A549 treated with DMSO at 1 μM for 4 hours (cell line): ENCODE results near the gene SORCS1. TPM values are rescaled to one million over a fixed set of nuclear protein-coding genes. Genes with fewer than 3 reads are reported as not detected.

ENCODE experiments used
- total RNA-seq: library from RNA; stranded (reverse); fragments of 200-300 nt; extraction: Qiagen RNA extraction; gene quantifications from 5 replicates; pipeline ENCODE4 v1.2.3, GENCODE V29; 2022; ENCODE audit warnings: low read depth

SORCS1 gene
- not detected in 5 replicates for total RNA-seq

DNA sequence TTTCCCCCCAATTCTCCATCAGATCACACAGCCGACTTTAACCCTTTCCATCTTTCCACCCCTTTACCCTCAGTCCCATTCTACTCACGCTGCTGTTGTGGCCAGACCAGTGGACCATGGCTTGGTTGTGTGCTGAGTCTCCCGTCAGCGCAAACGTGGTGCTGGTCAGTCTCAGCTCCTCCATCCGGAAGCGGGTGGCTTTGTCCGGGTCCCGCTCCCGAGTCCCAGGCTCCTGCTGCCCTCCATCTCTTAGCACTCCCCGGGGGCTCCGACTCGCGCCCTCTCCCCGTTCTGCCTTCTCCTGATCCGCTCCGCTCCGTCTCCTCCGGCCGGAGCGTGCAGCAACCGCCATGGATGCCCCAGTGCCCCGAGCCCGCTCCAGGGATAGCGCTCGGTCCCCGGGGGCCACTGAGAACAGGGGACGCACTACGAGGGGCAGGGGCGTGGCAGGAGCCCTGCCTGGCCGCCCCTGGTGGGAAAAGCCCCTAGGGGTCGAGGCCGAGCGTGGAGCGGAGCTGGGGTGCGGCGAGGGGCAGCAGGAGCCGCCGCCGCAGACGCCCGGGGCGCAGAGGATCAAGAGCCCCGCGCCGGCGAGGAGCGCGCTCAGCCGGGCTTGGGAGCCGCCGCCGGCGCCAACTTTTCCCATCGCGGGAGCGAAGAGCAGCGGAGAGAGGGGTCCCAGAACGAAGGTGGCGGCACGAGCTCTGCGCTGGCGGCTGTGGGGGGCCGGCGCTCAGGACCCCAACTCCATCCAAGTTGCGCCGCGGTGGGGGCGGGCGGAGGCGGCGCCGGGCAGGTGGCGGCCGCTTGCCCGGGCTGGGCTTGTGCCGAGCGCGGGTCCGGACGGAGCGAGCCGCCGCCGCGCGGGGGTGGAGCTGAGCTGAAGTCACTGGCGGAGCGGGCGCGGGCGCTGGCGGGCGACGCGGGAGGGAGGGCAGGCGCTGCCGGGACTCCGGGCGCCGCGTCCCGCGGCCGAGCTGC lies at the start of gene SORCS1:
Gene SORCS1 (minus strand): TSS at position 826 of the 981 bp plus-strand sequence.

